ENCODE results near the gene ZC3H7B. TPM values are rescaled to one million over a fixed set of nuclear protein-coding genes. Genes with fewer than 3 reads are reported as not detected.
"Not testable (repeated sequence)": the region's sequence is repeated elsewhere in the genome, so short reads cannot be mapped to it uniquely, and the experiment has no call there.

The ZC3H7B gene
- total RNA-seq, 1 donor from 2014 or later = 28.2 TPM

- Histone ChIP-seq H3K27me3 (no peaks in the 10 kb centered on the region), H3K9me3 (no peaks in the 10 kb centered on the region), H3K27ac (no peak overlapping the region), H3K4me3 (no peak overlapping the region), H3K4me1 (peaks cover 25% of the 10 kb centered on the region), H3K36me3 (peaks cover 0 to 54% of the 10 kb centered on the region in 2 donors)
- TF ChIP-seq POLR2A (IDR thresholded peaks at IDR 0.05) (no peak), CTCF (IDR thresholded peaks at IDR 0.05) (no peak), POLR2AphosphoS5 (IDR thresholded peaks at IDR 0.05; ENCODE audit: insufficient read depth in 1 of 2, low read depth in 1 of 2) (no peak)
- no peak for DNase-seq (ENCODE audit: extremely low spot score in 2 of 2)
- intact Hi-C loops (cut with DNase I) = no loop called here
These were observed 97.6 kb downstream of the ZC3H7B start for GRCh38 chr22:41398921-41399320.

GRCh38 chr22:41401781-41402648 lies 100.7 kb downstream of the ZC3H7B start:
- TF ChIP-seq POLR2A (IDR thresholded peaks at IDR 0.05) = no peak
- TF ChIP-seq POLR2AphosphoS5 (IDR thresholded peaks at IDR 0.05; ENCODE audit: insufficient read depth in 1 of 2, low read depth in 1 of 2) = peak in 1 of 2 donors; percentile 44
- TF ChIP-seq CTCF (IDR thresholded peaks at IDR 0.05) = no peak
- Histone ChIP-seq H3K27ac (no peak overlapping the region), H3K36me3 (peaks cover 0 to 25% of the 10 kb centered on the region in 2 donors), H3K4me1 (peaks cover 20% of the 10 kb centered on the region), H3K27me3 (no peaks in the 10 kb centered on the region), H3K9me3 (no peaks in the 10 kb centered on the region), H3K4me3 (no peak overlapping the region)
- intact Hi-C loops (cut with DNase I) = no loop called here
- no peak for DNase-seq (ENCODE audit: extremely low spot score in 2 of 2)

GRCh38 chr22:41402851-41403250 lies 101.5 kb downstream of the ZC3H7B start:
- H3K27ac ChIP-seq; H3K4me3 ChIP-seq; H3K9me3 ChIP-seq; DNase-seq (ENCODE audit: extremely low spot score in 2 of 2); H3K27me3 ChIP-seq; intact Hi-C loops (cut with DNase I): not testable (repeated sequence)
- Histone ChIP-seq H3K4me1 (peaks cover 20% of the 10 kb centered on the region), H3K36me3 (peaks cover 0 to 16% of the 10 kb centered on the region in 2 donors)

GRCh38 chr22:41403532-41404318 lies 102.4 kb downstream of the ZC3H7B start:
- intact Hi-C loops (cut with DNase I) = loop anchor here (2.0 kb wide), 1 partner anchor 107 kb away; no protein-coding TSS in a partner anchor
- no peaks in the 10 kb centered on the region for H3K9me3 ChIP-seq
- DNase-seq (ENCODE audit: extremely low spot score in 2 of 2) = no peak
- no peak overlapping the region for H3K4me3 ChIP-seq
- TF ChIP-seq CTCF (IDR thresholded peaks at IDR 0.05) = peak; percentile 90 to 97 (median 95)
- TF ChIP-seq POLR2AphosphoS5 (IDR thresholded peaks at IDR 0.05; ENCODE audit: insufficient read depth in 1 of 2, low read depth in 1 of 2) = peak; percentile 79 to 82
- no peak for TF ChIP-seq POLR2A (IDR thresholded peaks at IDR 0.05)
- peaks cover 20% of the 10 kb centered on the region for H3K4me1 ChIP-seq
- H3K36me3 ChIP-seq = peaks cover 0 to 7% of the 10 kb centered on the region in 2 donors
- H3K27me3 ChIP-seq = no peaks in the 10 kb centered on the region
- H3K27ac ChIP-seq = no peak overlapping the region

GRCh38 chr22:41405588-41405987 lies 104.3 kb downstream of the ZC3H7B start:
- no peaks in the 10 kb centered on the region for H3K9me3 ChIP-seq
- no peaks in the 10 kb centered on the region for H3K36me3 ChIP-seq
- no peak overlapping the region for H3K27ac ChIP-seq
- no peak for DNase-seq (ENCODE audit: extremely low spot score in 2 of 2)
- H3K27me3 ChIP-seq = no peaks in the 10 kb centered on the region
- peaks cover 27% of the 10 kb centered on the region for H3K4me1 ChIP-seq
- TF ChIP-seq POLR2A (IDR thresholded peaks at IDR 0.05) (no peak), CTCF (IDR thresholded peaks at IDR 0.05) (no peak), POLR2AphosphoS5 (IDR thresholded peaks at IDR 0.05; ENCODE audit: insufficient read depth in 1 of 2, low read depth in 1 of 2) (no peak)
- intact Hi-C loops (cut with DNase I) = loop anchor here (2.0 kb wide), 1 partner anchor 105 kb away; no protein-coding TSS in a partner anchor
- H3K4me3 ChIP-seq = no peak overlapping the region
